Activated naive CD8-positive, alpha-beta T cell treated with anti-CD3 and anti-CD28 coated beads, Interleukin-2, amount 50 U/mL, for 16 hours (primary cell): Measurements from ENCODE around the gene OR8B4.
"Not testable (repeated sequence)": the region's sequence is repeated elsewhere in the genome, so short reads cannot be mapped to it uniquely, and the experiment has no call there.

ENCODE experiments used
- DNase-seq: peaks from one replicate; pipeline ENCODE4 v3.0.0-alpha.2; 2020; ENCODE audit warnings: low read depth, low spot score

The OR8B4 gene

DNA sequence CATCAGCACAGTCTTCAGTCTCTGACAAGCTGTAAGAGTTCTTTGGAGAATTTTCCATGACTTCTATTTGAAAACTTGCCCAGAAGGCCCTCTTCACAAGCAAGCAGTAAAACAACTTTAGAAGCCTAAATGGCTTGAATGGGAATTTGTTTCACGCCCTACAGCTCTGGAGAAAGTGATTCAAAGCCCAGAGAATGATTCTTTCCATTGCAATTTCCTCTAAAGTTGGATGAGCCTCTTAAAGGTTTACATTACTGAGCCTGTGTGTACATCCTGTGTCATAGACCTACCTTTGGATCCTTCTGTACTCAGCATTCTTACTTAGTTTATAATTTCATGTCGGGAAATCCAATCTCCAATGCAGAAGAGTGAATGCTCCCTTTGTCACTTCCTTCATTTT, 19.1 kb downstream of the OR8B4 start:
- no peak for DNase-seq

DNA sequence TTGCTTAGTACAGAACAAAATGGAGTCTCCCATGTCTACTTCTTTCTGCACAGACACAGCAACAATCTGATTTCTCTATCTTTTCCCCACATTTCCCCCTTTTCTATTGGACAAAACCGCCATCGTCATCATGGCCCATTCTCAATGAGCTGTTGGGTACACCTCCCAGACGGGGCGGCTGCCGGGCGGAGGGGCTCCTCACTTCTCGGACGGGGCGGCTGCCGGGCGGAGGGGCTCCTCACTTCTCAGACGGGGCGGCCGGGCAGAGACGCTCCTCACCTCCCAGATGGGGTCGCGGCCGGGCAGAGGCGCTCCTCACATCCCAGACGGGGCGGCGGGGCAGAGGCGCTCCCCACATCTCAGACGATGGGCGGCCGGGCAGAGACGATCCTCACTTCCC, 21.5 kb downstream of the OR8B4 start:
- not testable (repeated sequence) for DNase-seq

DNA sequence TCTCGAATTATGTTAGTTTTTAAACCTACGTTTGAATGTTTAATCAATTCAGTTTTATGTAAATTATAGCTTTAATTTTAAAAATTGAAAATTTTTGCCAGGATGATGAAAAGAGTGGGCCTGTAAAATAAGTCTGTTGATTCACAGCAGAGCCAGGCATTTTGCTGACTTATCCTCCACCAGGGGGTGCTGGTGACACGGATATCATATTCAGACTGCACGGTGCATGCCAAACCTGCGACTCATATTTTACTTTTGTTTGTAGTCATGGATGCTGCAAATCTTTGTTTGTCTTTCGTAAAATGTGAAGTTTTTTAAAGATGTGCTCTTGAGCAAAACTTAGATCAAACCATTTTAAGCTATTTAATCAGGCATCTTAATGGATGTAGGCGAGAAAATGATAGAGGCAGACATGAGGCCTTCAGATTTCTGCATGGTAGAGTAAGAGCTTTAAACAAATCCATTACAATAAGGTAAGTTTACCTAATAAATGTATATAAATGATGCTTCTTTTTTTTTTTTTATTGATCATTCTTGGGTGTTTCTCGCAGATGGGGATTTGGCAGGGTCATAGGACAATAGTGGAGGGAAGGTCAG, 22.2 kb downstream of the OR8B4 start:
- no peak for DNase-seq

DNA sequence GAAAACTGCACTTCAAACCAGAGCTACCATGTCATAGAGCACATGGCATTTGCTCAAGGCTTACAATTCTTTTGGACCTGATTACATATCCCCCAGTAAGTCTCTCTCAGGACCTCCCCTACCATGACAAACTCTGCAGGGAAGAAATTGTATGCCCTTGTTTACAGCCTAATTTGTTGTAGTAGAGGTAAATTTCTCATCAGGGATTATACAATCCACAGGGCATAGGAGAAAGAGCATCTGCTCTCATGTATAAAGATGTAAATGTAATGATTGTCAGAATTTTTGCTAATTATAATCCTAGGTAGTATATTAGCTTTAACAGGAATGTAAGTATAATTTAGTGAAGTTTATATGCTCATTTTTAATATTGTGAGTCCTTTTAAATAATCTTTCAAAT, 25.7 kb downstream of the OR8B4 start, which contains the start of gene OR8B3:
Gene OR8B3 (minus strand): TSS at position 101 of the 400 bp plus-strand sequence. CDS start 1,673 bp downstream, outside the sequence.
- DNase-seq, result no peak

DNA sequence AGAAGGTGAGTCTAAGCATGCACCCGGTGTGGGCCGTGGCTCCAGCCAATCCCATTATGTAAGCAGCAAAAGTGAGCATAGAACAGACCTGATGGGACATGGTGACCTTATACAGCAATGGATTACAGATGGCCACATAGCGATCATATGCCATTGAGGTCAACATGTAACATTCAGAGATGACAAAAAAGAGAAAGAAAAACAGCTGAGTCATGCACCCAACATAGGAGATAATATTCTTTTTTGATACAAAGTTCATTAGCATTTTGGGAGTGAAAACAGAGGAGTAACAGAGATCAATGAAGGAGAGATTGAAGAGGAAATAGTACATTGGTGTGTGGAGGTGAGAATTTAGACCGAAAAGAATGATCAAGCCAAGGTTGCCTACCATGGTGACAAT, 27.8 kb downstream of the OR8B4 start:
- DNase-seq, result not testable (repeated sequence)

DNA sequence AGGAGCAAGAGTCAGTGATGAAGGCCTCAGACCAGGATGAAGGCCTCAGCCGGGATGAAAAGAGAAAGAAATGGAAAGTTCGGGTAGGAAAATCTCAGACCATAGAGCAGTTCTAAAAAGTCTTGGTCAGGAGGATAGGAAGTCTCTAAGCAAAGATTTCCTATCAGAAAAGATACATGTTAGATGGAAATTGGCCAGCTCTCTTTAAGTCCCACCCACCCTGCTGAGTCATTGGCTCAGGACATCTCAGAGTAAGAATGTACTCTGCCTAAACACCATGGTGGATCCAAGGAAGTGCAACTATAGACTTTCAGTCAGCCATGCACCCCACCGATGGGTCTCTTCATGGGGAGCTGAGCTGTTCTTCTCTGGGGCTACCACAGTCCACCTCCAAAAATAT, 30.3 kb downstream of the OR8B4 start:
- DNase-seq, result no peak

DNA sequence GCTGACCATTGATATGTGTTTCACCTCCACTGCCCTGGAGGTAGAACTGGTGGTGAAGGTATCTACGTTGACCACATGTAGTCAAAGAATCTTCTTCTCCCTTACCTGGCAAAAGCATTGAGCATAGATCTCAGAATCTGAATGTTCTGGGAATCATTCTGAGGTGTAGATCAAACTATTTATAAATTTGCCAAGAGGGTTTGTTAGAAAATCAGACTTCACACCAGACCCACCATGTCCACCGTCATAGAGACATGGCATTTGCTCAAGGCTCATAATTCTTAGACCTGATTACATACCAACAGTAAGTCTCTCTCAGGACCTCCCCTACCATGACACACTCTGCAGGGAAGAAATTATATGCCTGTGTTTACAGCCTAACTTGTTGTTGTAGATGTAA, 40.3 kb downstream of the OR8B4 start, which contains the start of gene OR8B2:
Gene OR8B2 (minus strand): TSS at position 101 of the 400 bp plus-strand sequence. CDS start 1,156 bp downstream, outside the sequence.
- DNase-seq, result no peak

DNA sequence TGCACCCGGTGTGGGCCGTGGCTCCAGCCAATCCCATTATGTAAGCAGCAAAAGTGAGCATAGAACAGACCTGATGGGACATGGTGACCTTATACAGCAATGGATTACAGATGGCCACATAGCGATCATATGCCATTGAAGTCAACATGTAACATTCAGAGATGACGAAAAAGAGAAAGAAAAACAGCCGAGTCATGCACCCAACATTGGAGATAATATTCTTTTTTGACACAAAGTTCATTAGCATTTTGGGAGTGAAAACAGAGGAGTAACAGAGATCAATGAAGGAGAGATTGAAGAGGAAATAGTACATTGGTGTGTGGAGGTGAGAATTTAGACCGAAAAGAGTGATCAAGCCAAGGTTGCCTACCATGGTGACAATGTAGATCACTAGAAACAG, 41.8 kb downstream of the OR8B4 start:
- DNase-seq, result not testable (repeated sequence)

DNA sequence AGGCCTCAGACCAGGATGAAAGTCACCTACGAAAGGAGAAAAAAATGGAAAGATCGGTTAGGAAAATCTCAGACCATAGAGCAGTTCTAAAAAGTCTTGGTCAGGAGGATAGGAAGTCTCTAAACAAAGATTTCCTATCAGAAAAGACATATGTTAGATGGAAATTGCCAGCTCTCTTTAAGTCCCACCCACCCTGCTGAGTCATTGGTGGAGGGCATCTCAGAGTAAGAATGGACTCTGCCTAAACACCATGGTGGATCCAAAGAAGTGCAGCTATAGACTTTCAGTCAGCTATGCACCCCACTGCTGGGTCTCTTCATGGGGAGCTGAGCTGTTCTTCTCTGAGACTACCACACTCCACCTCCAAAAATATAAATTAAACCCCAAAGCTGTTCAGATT, 44.1 kb downstream of the OR8B4 start:
- no peak for DNase-seq

DNA sequence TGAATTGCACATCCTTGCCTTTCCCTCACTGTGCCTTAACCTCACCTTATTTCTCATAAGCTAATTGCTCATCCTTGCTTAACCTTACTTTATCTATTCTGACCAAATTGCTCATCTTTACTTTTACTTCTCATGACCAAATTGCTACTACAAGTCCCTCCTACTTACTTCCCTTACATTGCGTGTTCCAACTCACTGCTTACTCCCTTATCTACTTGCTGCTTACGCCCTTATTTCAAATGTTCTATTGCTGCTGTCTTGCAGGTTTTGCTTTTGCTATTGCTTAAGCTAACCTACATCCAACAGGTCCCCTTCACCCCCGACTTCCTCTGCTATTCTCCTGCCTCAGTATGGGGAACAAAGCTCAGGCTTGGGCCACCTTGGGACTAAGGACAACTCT, 48.4 kb downstream of the OR8B4 start:
- DNase-seq, result no peak
